ENCODE data around the gene FCF1. TPM values are rescaled to one million over a fixed set of nuclear protein-coding genes. Genes with fewer than 3 reads are reported as not detected.

FCF1 gene
- 32.0 and 54.1 TPM in 2 replicates for total RNA-seq

- DNase-seq (ENCODE audit: low read depth, low spot score) = peak; percentile 65
These were observed at the start of gene FCF1, which contains the start of gene AREL1 for GRCh38 chr14:74712499-74713394. FCF1 (plus strand) TSS chr14:74713144; CDS start chr14:74713198, 54 bp downstream. AREL1 (minus strand) TSS chr14:74713080; CDS start chr14:74685615, 27,465 bp downstream.

GRCh38 chr14:74663884-74664283, 49.1 kb upstream of the FCF1 start:
- DNase-seq (ENCODE audit: low read depth, low spot score) = no peak

- DNase-seq (ENCODE audit: low read depth, low spot score) = no peak
These were observed 48.2 kb upstream of the FCF1 start for GRCh38 chr14:74664717-74665116.

GRCh38 chr14:74667758-74668157, 45.2 kb upstream of the FCF1 start:
- peak; percentile 29 for DNase-seq (ENCODE audit: low read depth, low spot score)

- DNase-seq (ENCODE audit: low read depth, low spot score) = no peak
These were observed 43.7 kb upstream of the FCF1 start for GRCh38 chr14:74669256-74669655.

GRCh38 chr14:74669846-74670245, 43.1 kb upstream of the FCF1 start:
- DNase-seq (ENCODE audit: low read depth, low spot score) = no peak

GRCh38 chr14:74670726-74671411, 42.1 kb upstream of the FCF1 start:
- no peak for DNase-seq (ENCODE audit: low read depth, low spot score)

GRCh38 chr14:74671789-74672188, 41.2 kb upstream of the FCF1 start:
- peak; percentile 73 for DNase-seq (ENCODE audit: low read depth, low spot score)

GRCh38 chr14:74673768-74674167, 39.2 kb upstream of the FCF1 start:
- DNase-seq (ENCODE audit: low read depth, low spot score) = no peak

- no peak for DNase-seq (ENCODE audit: low read depth, low spot score)
These were observed 37.7 kb upstream of the FCF1 start for GRCh38 chr14:74675219-74675618.

GRCh38 chr14:74682169-74682952, 30.6 kb upstream of the FCF1 start:
- DNase-seq (ENCODE audit: low read depth, low spot score) = no peak

GRCh38 chr14:74683406-74683805, 29.5 kb upstream of the FCF1 start:
- DNase-seq (ENCODE audit: low read depth, low spot score) = no peak

- no peak for DNase-seq (ENCODE audit: low read depth, low spot score)
These were observed 28.5 kb upstream of the FCF1 start for GRCh38 chr14:74684434-74684833.

GRCh38 chr14:74685056-74685455, 27.9 kb upstream of the FCF1 start:
- no peak for DNase-seq (ENCODE audit: low read depth, low spot score)

GRCh38 chr14:74685921-74686678, 26.8 kb upstream of the FCF1 start:
- no peak for DNase-seq (ENCODE audit: low read depth, low spot score)

- no peak for DNase-seq (ENCODE audit: low read depth, low spot score)
These were observed 21.5 kb upstream of the FCF1 start for GRCh38 chr14:74691456-74691855.

GRCh38 chr14:74693191-74693590, 19.8 kb upstream of the FCF1 start:
- DNase-seq (ENCODE audit: low read depth, low spot score) = no peak

- no peak for DNase-seq (ENCODE audit: low read depth, low spot score)
These were observed 17.5 kb upstream of the FCF1 start for GRCh38 chr14:74695406-74695805.

GRCh38 chr14:74697011-74697410, 15.9 kb upstream of the FCF1 start:
- DNase-seq (ENCODE audit: low read depth, low spot score) = no peak

GRCh38 chr14:74697543-74697942, 15.4 kb upstream of the FCF1 start:
- no peak for DNase-seq (ENCODE audit: low read depth, low spot score)

GRCh38 chr14:74697976-74698375, 15.0 kb upstream of the FCF1 start:
- DNase-seq (ENCODE audit: low read depth, low spot score) = no peak
